HL-60/S4 (cell line): ENCODE measurements around the gene CD83.
"Not testable (repeated sequence)": the region's sequence is repeated elsewhere in the genome, so short reads cannot be mapped to it uniquely, and the experiment has no call there.

Experiments
- in situ Hi-C: fragments of 300-500 bp; cut with MboI; formaldehyde crosslinking; loops from 2 replicates; pipeline ENCODE4 v1.14.3; 2022; ENCODE audit warnings: low sequenced_read_pairs

CD83 gene

GRCh38 chr6:14146506-14147096 lies 29.0 kb downstream of the CD83 start:
- in situ Hi-C loops, result no loop called here

- in situ Hi-C loops, result no loop called here
Observed at GRCh38 chr6:14147891-14148290, 30.3 kb downstream of the CD83 start.

- in situ Hi-C loops, result no loop called here
Observed at GRCh38 chr6:14148471-14148870, 30.9 kb downstream of the CD83 start.

- in situ Hi-C loops, result no loop called here
Observed at GRCh38 chr6:14149053-14149738, 31.6 kb downstream of the CD83 start.

- in situ Hi-C loops, result no loop called here
Observed at GRCh38 chr6:14149739-14150130, 32.2 kb downstream of the CD83 start.

GRCh38 chr6:14151300-14151699 lies 33.7 kb downstream of the CD83 start:
- in situ Hi-C loops, result not testable (repeated sequence)

GRCh38 chr6:14151773-14152172 lies 34.2 kb downstream of the CD83 start:
- in situ Hi-C loops, result no loop called here

- in situ Hi-C loops, result no loop called here
Observed at GRCh38 chr6:14153228-14153627, 35.7 kb downstream of the CD83 start.

- in situ Hi-C loops, result no loop called here
Observed at GRCh38 chr6:14159090-14159489, 41.5 kb downstream of the CD83 start.

GRCh38 chr6:14162826-14163225 lies 45.3 kb downstream of the CD83 start:
- in situ Hi-C loops, result no loop called here

- in situ Hi-C loops, result no loop called here
Observed at GRCh38 chr6:14165091-14165490, 47.5 kb downstream of the CD83 start.

- in situ Hi-C loops, result no loop called here
Observed at GRCh38 chr6:14166839-14167238, 49.3 kb downstream of the CD83 start.

GRCh38 chr6:14170128-14170527 lies 52.6 kb downstream of the CD83 start:
- in situ Hi-C loops, result no loop called here

GRCh38 chr6:14172562-14172961 lies 55.0 kb downstream of the CD83 start:
- in situ Hi-C loops, result no loop called here

GRCh38 chr6:14174226-14174625 lies 56.7 kb downstream of the CD83 start:
- in situ Hi-C loops, result no loop called here

GRCh38 chr6:14174996-14175395 lies 57.4 kb downstream of the CD83 start:
- in situ Hi-C loops, result no loop called here

- in situ Hi-C loops, result no loop called here
Observed at GRCh38 chr6:14176429-14176828, 58.9 kb downstream of the CD83 start.

- in situ Hi-C loops, result no loop called here
Observed at GRCh38 chr6:14177413-14178082, 60.0 kb downstream of the CD83 start.

GRCh38 chr6:14178083-14178445 lies 60.5 kb downstream of the CD83 start:
- in situ Hi-C loops, result no loop called here

- in situ Hi-C loops, result no loop called here
Observed at GRCh38 chr6:14180609-14181008, 63.0 kb downstream of the CD83 start.

GRCh38 chr6:14182916-14183315 lies 65.3 kb downstream of the CD83 start:
- in situ Hi-C loops, result no loop called here
